ENCODE data around the gene FAM229A. TPM values are rescaled to one million over a fixed set of nuclear protein-coding genes. Genes with fewer than 3 reads are reported as not detected.
A peak's percentile ranks its signal among the peaks of the same experiment; 100 is the strongest.

FAM229A gene
- total and polyA plus RNA-seq, 9 of the 15 experiments (the other 6 are each of a cell fraction or from before 2014, with no cell fraction given) = 0.04 to 21.6 (median 7.4) TPM

DNA sequence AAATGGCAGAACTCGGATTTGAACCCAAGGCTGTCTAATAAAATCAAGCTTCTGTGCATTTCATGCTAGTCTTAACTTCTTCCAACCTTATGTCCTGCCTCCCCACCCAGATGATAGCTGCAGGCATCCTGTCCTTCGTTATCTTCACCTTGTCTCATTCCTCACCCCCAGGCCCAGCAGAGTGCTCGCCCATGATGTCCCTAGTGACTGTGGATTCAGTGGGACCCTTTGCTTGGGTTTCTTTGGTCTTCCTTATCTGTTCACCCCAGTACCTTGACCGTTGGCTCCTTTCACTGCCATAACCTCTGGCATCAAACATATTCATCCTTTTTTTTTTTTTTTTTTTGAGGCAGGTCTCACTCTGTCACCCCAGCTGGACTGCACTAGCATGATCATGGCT lies 37.6 kb upstream of the FAM229A start (continued):
- TF ChIP-seq TEAD4 (IDR thresholded peaks at IDR 0.05; ENCODE audit: low read length) (peak; percentile 38; the same call in 1 of the 2 replicates), TEAD4 (CRISPR knock-in tag; IDR thresholded peaks at IDR 0.05; ENCODE audit: borderline replicate concordance) (no peak), CBFA2T2 (conservative IDR thresholded peaks at IDR 0.05) (peak; percentile 92), POLR2AphosphoS5 (IDR thresholded peaks at IDR 0.05; ENCODE audit: control insufficient read depth, insufficient read depth, low read depth, low read length) (peak; percentile 69), RB1 (IDR thresholded peaks at IDR 0.05; ENCODE audit: low read depth) (no peak), LEF1 (IDR thresholded peaks at IDR 0.05) (peak; percentile 43; the same call in 1 of the 2 replicates), EWSR1 (IDR thresholded peaks at IDR 0.05; ENCODE audit: borderline replicate concordance, low read depth, partially characterized antibody) (no peak), STAT5B (CRISPR knock-in tag; IDR thresholded peaks at IDR 0.05) (no peak), NFE2 (IDR thresholded peaks at IDR 0.05; ENCODE audit: low read depth) (no peak), CBFA2T3 (IDR thresholded peaks at IDR 0.05) (peak; percentile 96), JUN (IDR thresholded peaks at IDR 0.05; ENCODE audit: borderline replicate concordance, low read depth, low read length) (no peak), JUN (CRISPR knock-in tag; IDR thresholded peaks at IDR 0.05; ENCODE audit: borderline replicate concordance) (no peak), DPF2 (IDR thresholded peaks at IDR 0.05) (peak; percentile 82; the same call in 1 of the 2 replicates), RFX1 (IDR thresholded peaks at IDR 0.05) (no peak), ARID1B (IDR thresholded peaks at IDR 0.05) (peak; percentile 76), BMI1 (IDR thresholded peaks at IDR 0.05; ENCODE audit: low read length) (no peak), HDAC1 (IDR thresholded peaks at IDR 0.05) (0 out of 4 replicates have a peak, but pooled peaks of 1 of the 2 experiments have one; percentile 24), MECOM (CRISPR knock-in tag; IDR thresholded peaks at IDR 0.05) (no peak), KLF13 (tag; IDR thresholded peaks at IDR 0.05; ENCODE audit: borderline replicate concordance, low read depth) (no peak), BCL6 (CRISPR knock-in tag; IDR thresholded peaks at IDR 0.05) (no peak)
- TF ChIP-seq, protein P1, sequence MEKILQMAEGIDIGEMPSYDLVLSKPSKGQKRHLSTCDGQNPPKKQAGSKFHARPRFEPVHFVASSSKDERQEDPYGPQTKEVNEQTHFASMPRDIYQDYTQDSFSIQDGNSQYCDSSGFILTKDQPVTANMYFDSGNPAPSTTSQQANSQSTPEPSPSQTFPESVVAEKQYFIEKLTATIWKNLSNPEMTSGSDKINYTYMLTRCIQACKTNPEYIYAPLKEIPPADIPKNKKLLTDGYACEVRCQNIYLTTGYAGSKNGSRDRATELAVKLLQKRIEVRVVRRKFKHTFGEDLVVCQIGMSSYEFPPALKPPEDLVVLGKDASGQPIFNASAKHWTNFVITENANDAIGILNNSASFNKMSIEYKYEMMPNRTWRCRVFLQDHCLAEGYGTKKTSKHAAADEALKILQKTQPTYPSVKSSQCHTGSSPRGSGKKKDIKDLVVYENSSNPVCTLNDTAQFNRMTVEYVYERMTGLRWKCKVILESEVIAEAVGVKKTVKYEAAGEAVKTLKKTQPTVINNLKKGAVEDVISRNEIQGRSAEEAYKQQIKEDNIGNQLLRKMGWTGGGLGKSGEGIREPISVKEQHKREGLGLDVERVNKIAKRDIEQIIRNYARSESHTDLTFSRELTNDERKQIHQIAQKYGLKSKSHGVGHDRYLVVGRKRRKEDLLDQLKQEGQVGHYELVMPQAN (IDR thresholded peaks at IDR 0.05; ENCODE audit: borderline replicate concordance) = no peak
- TF ChIP-seq, protein P2, sequence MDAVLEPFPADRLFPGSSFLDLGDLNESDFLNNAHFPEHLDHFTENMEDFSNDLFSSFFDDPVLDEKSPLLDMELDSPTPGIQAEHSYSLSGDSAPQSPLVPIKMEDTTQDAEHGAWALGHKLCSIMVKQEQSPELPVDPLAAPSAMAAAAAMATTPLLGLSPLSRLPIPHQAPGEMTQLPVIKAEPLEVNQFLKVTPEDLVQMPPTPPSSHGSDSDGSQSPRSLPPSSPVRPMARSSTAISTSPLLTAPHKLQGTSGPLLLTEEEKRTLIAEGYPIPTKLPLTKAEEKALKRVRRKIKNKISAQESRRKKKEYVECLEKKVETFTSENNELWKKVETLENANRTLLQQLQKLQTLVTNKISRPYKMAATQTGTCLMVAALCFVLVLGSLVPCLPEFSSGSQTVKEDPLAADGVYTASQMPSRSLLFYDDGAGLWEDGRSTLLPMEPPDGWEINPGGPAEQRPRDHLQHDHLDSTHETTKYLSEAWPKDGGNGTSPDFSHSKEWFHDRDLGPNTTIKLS (IDR thresholded peaks at IDR 0.05; ENCODE audit: borderline replicate concordance, low read depth) = no peak

Measured in K562 (cell line).